GM12864 (cell line): Measurements from ENCODE around the gene ACVR2A.

ENCODE experiments used
- DNase-seq: peaks from one replicate; pipeline ENCODE4 v3.0.0-alpha.2; 2011; ENCODE audit warnings: low read depth
- H3K4me3 ChIP-seq: 2 replicates; pipeline ENCODE4 v1.5.1; 2011; ENCODE audit warnings: mild to moderate bottlenecking, low read depth, low read length, control low read depth
- CTCF ChIP-seq: IDR thresholded peaks from 2 replicates; pipeline ENCODE4 v1.5.1; 2011; ENCODE audit warnings: low read depth, mild to moderate bottlenecking, moderate library complexity, low read length, control low read depth, inconsistent platforms; ENCODE audit errors: missing control alignments

ACVR2A gene

GRCh38 chr2:147869934-147870333, 25.1 kb downstream of the ACVR2A start:
- no peak for DNase-seq
- no peak overlapping the region for H3K4me3 ChIP-seq
- no peak for TF ChIP-seq CTCF

GRCh38 chr2:147872967-147873366, 28.1 kb downstream of the ACVR2A start:
- no peak overlapping the region for H3K4me3 ChIP-seq
- no peak for TF ChIP-seq CTCF
- DNase-seq, result no peak

DNA sequence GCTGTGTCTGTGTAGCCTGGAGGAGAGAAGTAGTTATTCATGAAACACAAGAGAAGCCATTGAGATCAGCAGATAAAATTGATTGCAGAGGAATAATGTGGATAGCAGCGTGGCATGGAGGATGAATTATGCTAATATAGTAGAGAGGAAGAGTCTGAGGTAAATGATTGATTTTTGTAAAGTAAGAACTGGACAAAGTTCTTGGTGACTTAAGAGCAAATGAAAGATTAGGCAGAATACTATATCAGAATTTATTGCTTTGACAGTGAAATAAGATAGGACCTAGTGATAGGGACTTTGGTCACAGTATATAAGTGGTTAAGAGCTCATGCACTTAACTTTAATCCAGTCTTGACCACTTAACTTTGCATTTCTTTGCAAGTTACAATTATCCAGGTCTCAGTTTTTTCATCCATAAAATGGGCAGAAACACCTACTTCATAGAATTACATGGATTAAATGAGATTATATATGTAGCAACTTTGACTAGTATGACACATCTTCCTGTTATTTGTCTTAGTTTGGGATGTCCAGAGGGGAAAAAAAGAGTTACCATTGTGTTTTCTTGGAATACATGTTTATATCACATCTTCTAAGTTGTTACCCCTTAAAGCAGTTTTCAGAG, 29.1 kb downstream of the ACVR2A start:
- H3K4me3 ChIP-seq, result no peak overlapping the region
- no peak for TF ChIP-seq CTCF
- no peak for DNase-seq

DNA sequence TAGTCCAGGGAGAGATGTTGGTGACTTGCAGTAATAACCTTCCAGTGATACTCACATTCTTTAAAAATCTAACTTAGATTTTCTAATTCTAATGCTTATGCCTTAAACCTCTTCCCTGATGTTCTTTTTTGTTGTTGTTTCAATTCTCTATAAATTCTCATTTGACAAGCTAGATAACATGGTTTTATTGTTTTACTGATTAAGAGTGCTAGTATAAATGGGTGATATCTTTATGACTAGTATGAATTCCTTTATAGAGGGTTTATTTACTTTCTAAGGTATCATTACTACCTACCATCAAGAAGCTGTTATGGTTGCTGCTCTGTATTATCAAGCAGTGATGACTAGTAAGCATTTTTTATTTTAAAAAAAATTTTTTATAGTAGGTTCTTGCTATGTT, 35.0 kb downstream of the ACVR2A start:
- DNase-seq, result no peak
- no peak for TF ChIP-seq CTCF
- H3K4me3 ChIP-seq, result no peak overlapping the region

- no peak for DNase-seq
- no peak for TF ChIP-seq CTCF
- H3K4me3 ChIP-seq, result no peak overlapping the region
These were observed 37.8 kb downstream of the ACVR2A start for GRCh38 chr2:147882631-147883030.

DNA sequence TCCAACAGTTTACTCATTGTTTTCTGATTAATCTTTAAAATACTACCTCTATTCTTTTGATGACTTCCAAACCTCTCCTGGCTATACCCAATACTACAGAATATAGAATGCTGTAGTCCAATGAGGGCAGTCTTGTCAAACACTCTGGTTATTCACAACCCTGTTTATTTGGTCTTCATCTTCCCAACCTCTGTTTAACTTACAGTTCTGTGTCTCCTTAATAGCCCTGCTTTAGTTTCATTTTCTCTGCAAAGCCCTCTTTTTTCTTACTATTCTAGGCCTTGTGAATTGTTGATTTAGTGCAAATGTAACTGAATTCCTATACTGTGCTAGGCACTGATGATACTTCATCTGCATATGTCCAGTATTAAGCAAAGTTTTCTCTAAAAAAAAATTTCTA, 40.0 kb downstream of the ACVR2A start:
- no peak for TF ChIP-seq CTCF
- H3K4me3 ChIP-seq, result no peak overlapping the region
- DNase-seq, result no peak

GRCh38 chr2:147886136-147886535, 41.3 kb downstream of the ACVR2A start:
- no peak for TF ChIP-seq CTCF
- no peak overlapping the region for H3K4me3 ChIP-seq
- no peak for DNase-seq
